GM19438 (cell line): Measurements from ENCODE around the gene PABPC1L.

Experiments
- ATAC-seq: cut with Tn5 transposase; IDR thresholded peaks from one replicate; pipeline ENCODE4 v1.9.1; 2021; ENCODE audit warnings: low read depth; ENCODE audit not compliant: unreplicated experiment

The PABPC1L gene

GRCh38 chr20:44900231-44900854, 9.5 kb upstream of the PABPC1L start:
- ATAC-seq = no peak

- no peak for ATAC-seq
Measured at GRCh38 chr20:44901974-44902373, 7.9 kb upstream of the PABPC1L start.

- ATAC-seq = no peak
Measured at GRCh38 chr20:44904377-44904776, 5.5 kb upstream of the PABPC1L start.

- ATAC-seq = no peak
Measured at GRCh38 chr20:44908987-44909871, 631 bp upstream of the PABPC1L start.

- ATAC-seq = no peak
Measured at GRCh38 chr20:44910690-44911262, 916 bp downstream of the PABPC1L start.

- ATAC-seq = no peak
Measured at GRCh38 chr20:44911264-44911921, 1.5 kb downstream of the PABPC1L start.

- no peak for ATAC-seq
Measured at GRCh38 chr20:44912189-44912588, 2.3 kb downstream of the PABPC1L start.

- no peak for ATAC-seq
Measured at GRCh38 chr20:44914924-44915323, 5.1 kb downstream of the PABPC1L start.

GRCh38 chr20:44916586-44916985, 6.7 kb downstream of the PABPC1L start:
- ATAC-seq = no peak

GRCh38 chr20:44917399-44917798, 7.5 kb downstream of the PABPC1L start:
- no peak for ATAC-seq

GRCh38 chr20:44918342-44918741, 8.5 kb downstream of the PABPC1L start:
- no peak for ATAC-seq

GRCh38 chr20:44918761-44919160, 8.9 kb downstream of the PABPC1L start:
- no peak for ATAC-seq

- ATAC-seq = no peak
Measured at GRCh38 chr20:44921447-44921846, 11.6 kb downstream of the PABPC1L start.

- ATAC-seq = no peak
Measured at GRCh38 chr20:44924541-44924940, 14.7 kb downstream of the PABPC1L start.

GRCh38 chr20:44928595-44928994, 18.7 kb downstream of the PABPC1L start:
- no peak for ATAC-seq

- ATAC-seq = no peak
Measured at GRCh38 chr20:44930517-44931168, 20.8 kb downstream of the PABPC1L start.

GRCh38 chr20:44931911-44932310, 22.1 kb downstream of the PABPC1L start:
- no peak for ATAC-seq

- ATAC-seq = no peak
Measured at GRCh38 chr20:44932916-44933315, 23.1 kb downstream of the PABPC1L start.

- ATAC-seq = no peak
Measured at GRCh38 chr20:44936510-44936909, 26.6 kb downstream of the PABPC1L start.

GRCh38 chr20:44938637-44939036, 28.8 kb downstream of the PABPC1L start:
- ATAC-seq = no peak
